Stimulated activated CD8-positive, alpha-beta memory T cell treated with anti-CD3 and anti-CD28 coated beads, Interleukin-4, amount 100 ng/mL, for 24 hours (primary cell): ENCODE results near the gene MAOA.
"Not testable (repeated sequence)": the region's sequence is repeated elsewhere in the genome, so short reads cannot be mapped to it uniquely, and the experiment has no call there.

Experiments
- DNase-seq: peaks from one replicate; pipeline ENCODE4 v3.0.0-alpha.2; 2020; ENCODE audit warnings: low read depth

MAOA gene

GRCh38 chrX:43664258-43664657 is 8.2 kb downstream of the MAOA start:
- no peak for DNase-seq

- DNase-seq, result no peak
Measured at GRCh38 chrX:43664708-43665107, 8.6 kb downstream of the MAOA start.

GRCh38 chrX:43666311-43666912 is 10.3 kb downstream of the MAOA start:
- no peak for DNase-seq

DNA sequence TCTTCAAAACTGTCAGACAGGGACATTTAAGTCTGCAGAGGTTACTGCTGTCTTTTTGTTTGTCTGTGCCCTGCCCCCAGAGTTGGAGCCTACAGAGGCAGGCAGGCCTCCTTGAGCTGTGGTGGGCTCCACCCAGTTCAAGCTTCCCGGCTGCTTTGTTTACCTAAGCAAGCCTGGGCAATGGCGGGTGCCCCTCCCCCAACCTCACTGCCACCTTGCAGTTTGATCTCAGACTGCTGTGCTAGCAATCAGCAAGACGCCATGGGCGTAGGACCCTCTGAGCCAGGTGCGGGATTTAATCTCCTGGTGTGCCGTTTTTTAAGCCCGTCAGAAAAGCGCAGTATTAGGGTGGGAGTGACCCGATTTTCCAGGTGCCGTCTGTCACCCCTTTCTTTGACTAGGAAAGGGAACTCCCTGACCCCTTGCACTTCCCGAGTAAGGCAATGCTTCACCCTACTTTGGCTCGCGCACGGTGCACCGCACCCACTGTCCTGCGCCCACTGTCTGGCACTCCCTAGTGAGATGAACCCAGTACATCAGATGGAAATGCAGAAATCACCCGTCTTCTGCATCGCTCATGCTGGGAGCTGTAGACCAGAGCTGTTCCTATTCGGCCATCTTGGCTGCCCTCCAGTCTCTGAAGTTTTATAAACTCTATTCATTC is 20.0 kb downstream of the MAOA start:
- not testable (repeated sequence) for DNase-seq

GRCh38 chrX:43676971-43677572 is 21.0 kb downstream of the MAOA start:
- DNase-seq, result no peak

DNA sequence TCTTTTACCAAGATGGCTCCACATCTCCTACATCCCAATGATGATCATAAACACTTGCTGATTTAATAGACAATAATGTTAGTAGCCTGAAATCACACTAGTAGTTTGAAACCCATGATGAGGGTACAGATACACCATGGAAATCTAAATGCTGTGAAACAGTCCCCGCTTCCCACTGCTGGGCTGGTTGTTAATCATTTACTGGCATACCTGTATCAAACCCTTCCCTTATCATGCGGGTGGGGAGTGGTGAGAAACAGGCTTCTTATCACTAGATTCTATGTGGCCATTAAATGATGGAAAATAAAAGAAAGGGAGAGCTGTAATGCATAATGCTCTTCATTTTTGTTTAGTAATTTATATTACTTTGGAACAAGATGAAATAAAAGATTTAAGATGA is 21.9 kb downstream of the MAOA start:
- DNase-seq, result no peak

- no peak for DNase-seq
Measured at GRCh38 chrX:43679058-43679457, 23.0 kb downstream of the MAOA start.

DNA sequence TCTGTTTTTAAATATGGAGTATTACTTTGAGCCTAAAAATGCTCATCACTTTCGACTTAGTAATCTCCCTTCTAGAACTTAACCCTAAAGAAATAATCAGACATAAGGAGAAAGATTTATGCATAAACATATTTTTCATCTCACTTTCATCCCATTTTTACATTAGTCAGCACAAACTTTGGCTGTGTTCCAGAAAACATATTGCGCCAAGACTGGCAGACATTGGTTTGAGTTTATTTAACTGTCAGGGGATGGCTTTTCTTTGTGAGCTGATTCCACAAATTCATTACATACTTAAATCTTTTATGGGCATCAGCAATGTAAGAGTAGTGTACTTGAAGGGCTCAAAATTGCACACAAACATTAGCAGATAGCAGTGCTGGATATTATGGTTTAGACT is 23.7 kb downstream of the MAOA start:
- DNase-seq, result no peak

DNA sequence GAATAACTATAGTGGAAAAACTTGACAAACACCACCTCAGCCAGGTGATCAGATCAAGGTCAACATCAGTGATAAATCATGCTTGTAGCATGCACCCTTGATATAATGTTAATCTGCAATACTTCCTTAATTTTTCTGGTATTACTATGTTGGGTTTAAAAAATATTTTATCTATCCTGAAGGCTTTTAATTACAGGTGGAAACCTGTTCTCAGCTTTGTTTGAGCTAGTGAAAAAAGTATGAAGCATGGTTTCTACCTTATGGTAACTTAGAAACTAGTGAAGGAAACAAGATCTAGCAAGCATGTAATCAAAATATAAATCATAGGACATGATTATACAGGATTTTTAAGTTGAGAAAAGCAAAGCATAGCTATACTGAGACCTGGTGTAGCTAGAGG is 26.6 kb downstream of the MAOA start:
- no peak for DNase-seq

GRCh38 chrX:43685221-43685620 is 29.1 kb downstream of the MAOA start:
- DNase-seq, result no peak

GRCh38 chrX:43688586-43688985 is 32.5 kb downstream of the MAOA start:
- no peak for DNase-seq

DNA sequence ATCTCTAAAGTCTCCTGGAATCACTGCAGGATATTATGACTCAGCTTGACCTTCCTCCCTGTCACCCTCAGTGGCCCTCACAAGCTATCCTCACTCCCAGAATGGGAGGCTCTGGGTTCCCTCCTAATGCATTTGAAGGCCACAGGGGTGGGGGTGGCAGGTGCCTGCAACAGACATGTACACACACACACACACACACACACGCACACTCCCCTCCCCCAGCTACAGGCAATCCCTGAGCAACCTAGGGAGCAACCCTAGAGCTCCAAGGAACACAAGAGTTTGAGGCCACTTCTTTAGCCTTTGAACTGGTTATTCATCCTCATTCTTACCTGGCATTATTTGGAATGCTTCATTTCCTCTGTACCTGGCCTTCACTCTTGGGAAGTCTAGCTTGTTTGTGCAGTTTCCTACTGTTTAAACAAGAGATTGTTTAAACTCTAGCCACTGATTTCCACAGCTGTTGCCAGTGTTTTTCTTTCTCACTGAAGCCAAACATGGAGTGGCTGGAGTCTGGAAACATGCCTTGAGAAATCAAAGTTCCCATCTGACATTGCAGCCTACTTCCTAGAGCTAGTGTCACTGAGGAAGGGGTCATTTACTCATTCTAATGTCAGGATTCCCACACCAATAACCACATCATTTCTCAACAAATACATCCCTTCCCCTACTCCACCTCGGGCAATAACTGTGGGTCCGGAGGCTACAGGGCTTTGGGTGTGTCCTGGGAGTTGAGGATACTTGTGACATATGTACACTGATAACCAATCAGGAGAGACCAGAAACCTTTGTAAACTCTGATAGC is 37.7 kb downstream of the MAOA start:
- no peak for DNase-seq

DNA sequence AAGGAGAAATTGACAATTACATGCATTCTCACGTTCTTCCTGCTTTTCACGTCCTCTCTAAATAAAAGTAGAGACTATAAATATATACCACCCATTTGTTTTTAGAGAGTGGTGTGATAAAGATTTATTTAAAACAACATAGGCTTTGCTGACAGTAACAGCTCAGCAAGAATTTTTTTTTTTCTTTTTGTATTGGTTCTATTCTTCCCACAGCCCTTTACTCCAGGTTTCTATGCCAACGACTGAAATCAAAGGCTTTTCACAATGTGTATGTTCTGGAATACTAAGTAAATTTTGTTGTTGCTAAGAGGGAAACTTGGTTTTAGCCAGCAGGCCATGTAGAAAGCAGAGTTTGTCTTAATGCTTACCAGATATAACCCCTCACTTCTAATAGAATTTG is 43.4 kb downstream of the MAOA start:
- DNase-seq, result no peak

- DNase-seq, result no peak
Measured at GRCh38 chrX:43702079-43702524, 46.0 kb downstream of the MAOA start.

DNA sequence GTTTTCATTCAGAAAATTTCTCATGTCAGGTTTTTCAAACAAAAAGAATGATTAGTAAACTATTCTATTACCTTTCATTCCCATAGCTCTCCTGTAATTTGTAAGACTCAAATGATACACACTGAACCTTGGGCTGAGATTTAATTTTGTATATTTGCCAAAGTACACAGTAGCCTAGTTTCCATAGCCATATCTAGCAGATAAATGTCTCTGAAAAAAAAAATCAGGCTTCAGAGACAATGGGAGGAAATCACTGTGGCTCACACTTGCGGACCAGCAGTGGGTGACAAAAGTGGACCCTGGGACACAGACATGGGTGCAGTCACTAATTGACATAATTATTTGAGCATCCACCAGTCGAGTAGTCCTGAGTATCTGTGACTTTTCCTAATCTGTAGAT is 46.6 kb downstream of the MAOA start:
- no peak for DNase-seq

DNA sequence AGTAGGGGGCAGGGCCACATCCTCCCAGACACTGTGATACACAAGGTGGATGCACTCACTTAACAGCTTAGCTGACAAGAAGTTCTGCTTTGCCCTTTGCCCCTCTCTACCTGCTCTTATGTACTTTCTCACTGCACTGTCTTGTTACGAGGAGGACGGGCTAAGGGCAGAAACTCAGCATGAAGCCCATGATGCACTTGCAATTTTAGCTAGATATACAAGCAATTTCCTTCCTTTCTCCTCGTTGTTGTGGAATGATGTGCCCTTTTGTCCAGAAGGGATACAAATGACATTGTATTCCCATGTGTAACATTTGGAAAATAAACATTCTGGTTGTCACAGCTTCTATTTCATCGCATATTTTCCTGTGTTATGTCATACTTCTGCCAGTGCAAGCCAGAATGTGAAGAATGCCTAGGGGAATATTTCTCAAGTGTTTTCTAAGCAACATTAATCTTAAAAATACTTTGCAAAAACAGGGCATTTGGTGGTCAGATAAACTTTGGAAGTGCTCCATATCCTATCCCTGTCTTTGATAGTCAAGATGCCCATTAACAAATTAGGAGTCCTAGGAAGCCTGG is 47.2 kb downstream of the MAOA start:
- no peak for DNase-seq

DNA sequence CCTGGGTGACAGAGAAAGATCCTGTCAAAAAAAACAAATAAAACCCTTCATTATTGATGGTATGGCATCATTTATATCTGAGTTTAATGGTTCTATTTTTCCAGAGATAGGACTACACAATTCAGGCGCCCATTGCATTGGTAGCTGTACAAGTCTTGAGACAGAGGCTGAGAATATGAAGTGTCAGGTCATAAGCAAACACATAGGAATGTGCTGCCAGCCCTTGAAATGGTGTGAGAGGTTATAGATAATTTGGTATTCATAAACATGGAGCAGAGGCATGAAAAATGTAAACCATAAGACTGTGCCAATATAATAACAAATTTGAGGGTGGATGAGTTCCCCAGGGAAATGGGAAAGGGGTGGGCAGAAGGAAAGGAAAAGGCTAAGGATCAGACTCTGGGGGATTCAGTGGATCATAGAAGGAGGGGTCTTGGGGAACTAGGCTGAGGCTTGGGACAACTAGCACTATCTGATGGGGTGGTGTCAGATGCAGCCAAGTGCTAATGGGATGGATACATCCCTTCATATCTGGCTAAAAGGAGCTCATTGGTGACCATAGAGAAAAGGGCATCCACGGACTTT is 50.8 kb downstream of the MAOA start:
- DNase-seq, result no peak

- DNase-seq, result no peak
Measured at GRCh38 chrX:43707812-43708548, 51.9 kb downstream of the MAOA start.

- no peak for DNase-seq
Measured at GRCh38 chrX:43716144-43716543, 60.0 kb downstream of the MAOA start.

DNA sequence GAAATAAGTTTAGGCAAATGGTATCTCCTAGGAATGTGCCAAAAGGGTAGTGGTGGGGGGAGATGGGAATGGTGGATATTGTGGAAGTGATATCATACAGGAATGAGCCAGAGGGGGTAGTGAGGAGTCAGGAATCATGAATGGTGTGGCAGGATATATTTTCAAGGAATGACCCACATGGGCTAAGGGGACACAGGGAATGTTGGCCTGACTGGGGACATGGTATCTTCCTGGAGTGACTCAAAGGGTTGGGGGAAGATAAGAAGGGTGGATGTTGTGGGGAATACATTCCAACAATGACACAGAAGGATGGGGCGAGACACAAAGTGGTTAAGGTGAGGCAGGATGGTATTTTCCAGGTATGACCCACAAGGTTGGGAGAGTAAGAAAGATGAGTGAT is 60.6 kb downstream of the MAOA start:
- no peak for DNase-seq

DNA sequence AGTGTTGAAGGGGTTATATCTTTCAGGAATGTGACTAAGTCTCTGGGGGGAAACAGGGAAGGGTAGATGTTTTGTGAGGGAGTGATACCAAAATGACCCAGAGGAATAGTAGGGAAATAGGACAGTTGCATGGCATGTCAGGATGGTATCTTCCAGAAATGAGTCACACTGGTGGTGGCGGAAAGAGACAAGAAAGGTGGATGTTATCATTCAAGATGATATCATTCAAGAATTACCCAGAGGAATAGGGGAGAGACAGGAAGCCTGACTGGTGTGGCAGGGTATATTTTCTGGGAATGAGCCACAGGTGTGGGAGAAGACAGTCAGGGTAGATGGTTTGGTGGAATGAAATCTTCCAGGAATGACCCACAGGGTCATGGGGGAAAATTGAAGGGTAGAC is 61.1 kb downstream of the MAOA start:
- DNase-seq, result no peak
